Naive thymus-derived CD8-positive, alpha-beta T cell (primary cell): Measurements from ENCODE around the gene CATSPER2. TPM values are rescaled to one million over a fixed set of nuclear protein-coding genes. Genes with fewer than 3 reads are reported as not detected.
A peak's percentile ranks its signal among the peaks of the same experiment; 100 is the strongest.
"Not testable (repeated sequence)": the region's sequence is repeated elsewhere in the genome, so short reads cannot be mapped to it uniquely, and the experiment has no call there.

Source experiments
- ATAC-seq, 2 donors: fragments of 150-1000 bp; cut with Tn5 transposase in 1 of 2; sonication (Bioruptor Pico), chemical (Tn5 transposase) in 1 of 2; 1 replicate in 1 of 2; 2 replicates in 1 of 2; pipeline ENCODE4 v1.10.0; 2021; ENCODE audit warnings: mild to moderate bottlenecking in 2 of 2, moderate library complexity in 2 of 2
- POLR2A ChIA-PET: fragments of 350-600 bp; sonication (Branson Sonifier 250); formaldehyde crosslinking; loops from one replicate; lab custom pipeline; 2021; ENCODE audit warnings: antibody characterized with exemption; lab: Charles Lee
- DNase-seq, 10 donors: peaks; one replicate each; pipeline versions ENCODE4 v3.0.0 to v3.0.0-alpha.2; 2020 to 2022
- H3K27ac Mint-ChIP-seq, 10 donors: one replicate each; pipeline ENCODE4 v1.8.0; 2020 to 2022; ENCODE audit warnings: mild to moderate bottlenecking in 10 of 10, mixed read lengths in 10 of 10, moderate library complexity in 4 of 10, inconsistent platforms in 1 of 10
- H3K27me3 Mint-ChIP-seq, 5 donors: one replicate each; pipeline ENCODE4 v1.8.0; 2021 to 2022; ENCODE audit warnings: mixed read lengths in 5 of 5
- H3K36me3 Mint-ChIP-seq, 3 donors: one replicate each; pipeline ENCODE4 v1.8.0; 2020 to 2022; ENCODE audit warnings: mixed read lengths in 3 of 3, mild to moderate bottlenecking in 2 of 3, inconsistent platforms in 1 of 3
- H3K4me1 Mint-ChIP-seq, 4 donors: one replicate each; pipeline ENCODE4 v1.8.0; 2021 to 2022; ENCODE audit warnings: mixed read lengths in 4 of 4
- H3K4me3 Mint-ChIP-seq, 10 donors: one replicate each; pipeline ENCODE4 v1.8.0; 2020 to 2022; ENCODE audit warnings: mild to moderate bottlenecking in 10 of 10, mixed read lengths in 10 of 10, moderate library complexity in 6 of 10, inconsistent platforms in 1 of 10
- H3K9me3 Mint-ChIP-seq, 9 donors: one replicate each; pipeline ENCODE4 v1.8.0; 2020 to 2022; ENCODE audit warnings: mixed read lengths in 9 of 9, mild to moderate bottlenecking in 3 of 9, inconsistent platforms in 1 of 9, moderate library complexity in 1 of 9
- polyA plus RNA-seq, 3 donors: library from polyadenylated mRNA; unstranded; fragments of 300-500 nt; fragmentation: Illumina TruSeq; gene quantifications; one replicate each; pipeline ENCODE4 v1.2.3, GENCODE V29; 2021
- total RNA-seq, 8 experiments: library from RNA in 2 of 8; stranded (reverse) in 2 of 8; gene quantifications; one replicate each; pipeline ENCODE4 v1.2.3 and lab custom pipeline; 2021 to 2026

The CATSPER2 gene
- total RNA-seq, result 1 to 10 TPM; 5.8 TPM
- polyA plus RNA-seq, result 1 to 10 TPM in 2 of 3 donors, under 1 TPM in 1; 0.24 to 1.5 (median 1.3) TPM
- 3.9 to 12.3 (median 6.8) reads per million in 6 experiments for total RNA-seq (lab: John Stamatoyannopoulos, UW)

DNA sequence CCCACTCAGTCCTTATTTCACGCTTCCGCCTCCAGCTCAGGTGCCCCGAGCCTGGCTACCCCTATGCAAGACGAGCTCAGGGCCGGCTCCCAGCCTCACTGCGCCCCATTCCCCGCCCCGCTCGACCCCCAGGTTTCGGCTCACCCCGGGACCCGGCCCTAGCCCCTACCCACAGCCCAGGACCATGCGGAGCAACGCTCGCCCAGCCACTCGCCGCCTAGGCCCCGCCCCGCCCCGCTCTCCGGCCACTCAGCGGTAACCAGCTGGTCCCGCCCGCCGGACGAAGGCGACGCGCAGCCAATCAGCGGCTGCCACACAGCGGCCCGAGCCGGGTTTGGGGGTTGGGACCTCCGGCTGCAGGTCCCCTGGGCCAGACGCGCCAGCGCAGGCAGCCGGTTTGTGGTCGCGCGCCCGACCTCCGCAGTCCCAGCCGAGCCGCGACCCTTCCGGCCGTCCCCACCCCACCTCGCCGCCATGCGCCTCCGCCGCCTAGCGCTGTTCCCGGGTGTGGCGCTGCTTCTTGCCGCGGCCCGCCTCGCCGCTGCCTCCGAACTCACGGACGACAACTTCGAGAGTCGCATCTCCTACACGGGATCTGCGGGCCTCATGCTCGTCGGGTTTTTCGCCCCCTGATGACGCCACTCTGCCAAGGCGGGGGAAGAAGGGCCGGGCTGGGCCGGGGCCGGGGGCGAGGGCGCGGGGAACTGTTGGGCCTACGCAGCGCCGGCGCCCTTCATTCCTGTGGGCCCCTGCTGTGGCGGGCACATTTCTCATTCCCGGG is at the start of gene CATSPER2:
Gene CATSPER2, minus strand, starts transcription at position 196 of the 781 bp plus-strand sequence. CDS start 783 bp downstream, outside the sequence.
- no peak within 1 kb of the TSS for H3K27ac Mint-ChIP-seq
- DNase-seq (no peak), ATAC-seq (peak in 1 of 2 donors; percentile 80)
- peaks cover 13 to 35% (median 22%) of the 10 kb centered on the region in 3 donors for H3K36me3 Mint-ChIP-seq
- no peak within 1 kb of the TSS for H3K4me3 Mint-ChIP-seq
- H3K9me3 Mint-ChIP-seq, result peaks cover 0 to 2% (median 0%) of the 10 kb centered on the region in 9 donors
- H3K27me3 Mint-ChIP-seq, result peaks cover 0 to 12% (median 0%) of the 10 kb centered on the region in 5 donors
- POLR2A ChIA-PET, result no interaction called here
- H3K4me1 Mint-ChIP-seq, result no peaks in the 10 kb centered on the region

DNA sequence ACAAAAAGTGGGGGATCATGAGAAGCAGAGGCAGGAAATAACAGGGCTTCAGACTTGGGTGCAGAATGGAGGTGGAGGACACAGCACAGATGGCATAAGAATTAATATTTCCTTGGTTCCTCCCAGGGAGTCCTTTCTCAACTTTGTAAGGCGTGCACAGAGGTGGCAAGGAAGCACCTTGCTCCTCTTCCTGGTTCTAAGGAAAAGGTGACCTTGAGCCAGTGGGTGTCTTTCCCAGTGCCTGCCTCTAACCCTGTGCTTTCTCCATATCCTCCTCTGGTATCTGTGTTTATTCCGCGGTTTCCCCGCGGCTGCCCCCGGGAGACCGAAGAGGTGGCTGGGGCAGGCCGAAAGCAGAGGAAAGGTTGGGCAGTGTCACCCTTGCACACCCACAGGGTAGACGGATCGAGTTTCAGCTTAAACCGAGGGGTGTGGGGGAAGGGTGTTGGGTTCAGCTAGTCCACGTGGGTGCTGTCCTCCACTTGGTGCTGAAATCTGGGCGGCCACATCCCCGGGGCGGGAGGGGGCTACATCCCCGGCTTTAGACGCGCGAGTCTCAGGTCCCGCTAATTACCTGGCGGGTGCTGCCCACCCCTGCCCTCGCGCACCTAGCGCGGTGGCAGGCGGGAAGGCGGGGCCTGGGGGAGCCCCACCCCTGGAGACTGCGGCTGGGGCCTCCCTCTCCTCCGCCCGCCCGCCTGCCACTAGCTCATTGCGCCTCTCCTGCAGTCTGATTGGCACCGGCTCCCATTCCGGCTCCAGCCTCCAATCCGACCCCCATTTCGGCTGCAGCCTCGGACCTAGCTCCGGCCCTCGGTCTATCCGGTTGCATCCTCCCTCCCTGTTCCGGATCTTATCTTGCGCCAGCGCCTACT is 44.7 kb upstream of the CATSPER2 start, which contains the start of gene CKMT1A:
Gene CKMT1A, plus strand, starts transcription at position 712 of the 875 bp plus-strand sequence. CDS start 192 bp downstream, outside the sequence.
- ATAC-seq, result peak; percentile 19 to 29
- H3K4me1 Mint-ChIP-seq, result not testable (repeated sequence)
- H3K27me3 Mint-ChIP-seq, result peaks cover 8 to 15% (median 10%) of the 10 kb centered on the region in 5 donors

DNA sequence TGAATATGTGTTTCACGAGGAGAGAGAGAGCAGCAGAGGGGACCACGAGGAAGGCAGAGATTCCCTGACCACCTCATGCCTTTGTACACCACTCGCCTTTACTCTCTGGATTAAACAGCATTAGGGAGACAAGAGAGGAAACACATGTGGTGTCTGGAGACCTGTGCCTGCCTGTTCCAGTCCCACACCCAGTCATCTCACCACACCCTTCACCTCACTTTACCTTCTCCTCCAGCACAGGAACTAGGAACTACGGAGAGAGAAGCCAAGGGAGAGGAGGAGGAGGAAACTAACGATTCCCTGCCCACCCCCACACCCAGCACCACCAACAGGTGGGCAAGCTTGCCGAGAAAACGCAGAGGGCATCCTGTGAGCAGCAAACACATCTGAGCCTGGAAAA is 44.0 kb upstream of the CATSPER2 start:
- H3K36me3 Mint-ChIP-seq, DNase-seq, H3K4me1 Mint-ChIP-seq, H3K9me3 Mint-ChIP-seq, POLR2A ChIA-PET, H3K27ac Mint-ChIP-seq, ATAC-seq, H3K4me3 Mint-ChIP-seq: not testable (repeated sequence)
- H3K27me3 Mint-ChIP-seq, result peaks cover 8 to 13% (median 10%) of the 10 kb centered on the region in 5 donors

More for the DNA sequence above, 44.7 kb upstream of the CATSPER2 start, which contains the start of gene CKMT1A:
- H3K9me3 Mint-ChIP-seq, H3K36me3 Mint-ChIP-seq, POLR2A ChIA-PET, H3K4me3 Mint-ChIP-seq, H3K27ac Mint-ChIP-seq, DNase-seq: not testable (repeated sequence)

DNA sequence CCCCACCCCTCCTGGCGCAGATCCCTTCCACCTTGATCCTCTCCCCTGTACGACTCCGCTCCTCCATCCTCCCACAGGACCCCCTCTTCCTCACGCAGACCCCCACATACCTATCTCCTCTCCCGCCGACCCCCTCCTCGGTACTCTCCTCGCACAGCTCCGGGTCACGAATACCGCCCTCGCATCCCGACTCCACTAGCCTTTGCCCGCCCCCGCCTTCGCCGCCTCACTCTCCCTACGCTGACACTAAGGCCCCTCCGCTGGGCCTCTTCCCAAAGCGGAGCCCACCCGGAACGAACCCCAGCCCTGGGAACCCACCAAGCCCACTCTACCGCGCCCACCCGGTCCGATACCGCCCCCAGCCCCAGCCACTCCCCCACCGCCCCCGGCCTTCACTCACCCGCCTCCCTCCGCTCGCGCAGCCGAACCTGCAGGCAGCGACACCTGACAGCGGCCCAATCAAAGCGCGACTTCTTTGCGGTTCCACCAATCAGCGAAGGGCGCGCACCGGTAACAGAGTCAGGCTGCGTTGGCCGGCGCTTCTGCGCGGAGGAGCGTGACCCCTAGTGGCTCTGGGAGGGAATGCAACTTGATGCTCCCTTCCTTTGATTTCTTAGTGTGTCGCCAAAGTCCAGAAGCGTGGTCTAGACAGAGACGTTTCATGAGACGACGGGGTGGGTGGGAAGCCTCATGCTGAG is 41.1 kb upstream of the CATSPER2 start:
- H3K4me3 Mint-ChIP-seq, POLR2A ChIA-PET, H3K9me3 Mint-ChIP-seq, H3K27ac Mint-ChIP-seq, DNase-seq, H3K36me3 Mint-ChIP-seq, H3K4me1 Mint-ChIP-seq, H3K27me3 Mint-ChIP-seq: not testable (repeated sequence)
- peak; percentile 98 to 99 for ATAC-seq

- H3K9me3 Mint-ChIP-seq, POLR2A ChIA-PET: not testable (repeated sequence)
Observed at GRCh38 chr15:43674175-43674574, 25.5 kb upstream of the CATSPER2 start.

GRCh38 chr15:43666177-43666576 is 17.5 kb upstream of the CATSPER2 start:
- ATAC-seq, H3K27me3 Mint-ChIP-seq, POLR2A ChIA-PET, H3K9me3 Mint-ChIP-seq, H3K36me3 Mint-ChIP-seq, DNase-seq, H3K4me3 Mint-ChIP-seq, H3K4me1 Mint-ChIP-seq, H3K27ac Mint-ChIP-seq: not testable (repeated sequence)

More at GRCh38 chr15:43674175-43674574, 25.5 kb upstream of the CATSPER2 start:
- H3K27me3 Mint-ChIP-seq, H3K36me3 Mint-ChIP-seq, H3K27ac Mint-ChIP-seq, H3K4me1 Mint-ChIP-seq, DNase-seq, H3K4me3 Mint-ChIP-seq, ATAC-seq: not testable (repeated sequence)

- H3K27ac Mint-ChIP-seq, H3K4me3 Mint-ChIP-seq, POLR2A ChIA-PET, H3K27me3 Mint-ChIP-seq, H3K36me3 Mint-ChIP-seq, DNase-seq, ATAC-seq, H3K4me1 Mint-ChIP-seq, H3K9me3 Mint-ChIP-seq: not testable (repeated sequence)
Observed at GRCh38 chr15:43663333-43663732, 14.7 kb upstream of the CATSPER2 start.

- DNase-seq, H3K36me3 Mint-ChIP-seq, ATAC-seq, H3K4me3 Mint-ChIP-seq, H3K9me3 Mint-ChIP-seq, POLR2A ChIA-PET, H3K27ac Mint-ChIP-seq, H3K4me1 Mint-ChIP-seq, H3K27me3 Mint-ChIP-seq: not testable (repeated sequence)
Observed at GRCh38 chr15:43662293-43662692, 13.6 kb upstream of the CATSPER2 start.

DNA sequence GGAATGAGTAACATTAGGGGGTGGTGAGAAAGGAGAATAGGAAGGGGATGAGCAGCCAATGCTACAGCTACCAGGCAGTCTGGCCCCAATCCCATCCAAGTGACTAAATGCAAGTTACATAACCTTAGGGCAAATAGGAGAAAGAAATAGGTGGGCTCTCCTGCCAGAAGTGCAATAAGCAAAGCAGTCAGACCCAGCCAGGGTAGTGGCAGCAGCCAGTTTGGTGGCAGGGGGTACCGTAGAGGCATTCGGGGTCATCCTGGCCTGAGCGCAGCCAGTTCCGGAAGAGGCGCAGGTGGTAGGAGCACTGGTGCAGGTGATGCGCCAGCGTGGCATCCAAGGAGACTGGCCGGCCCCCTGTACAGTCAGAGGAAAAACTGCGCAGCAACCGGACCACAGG is 11.1 kb upstream of the CATSPER2 start:
- H3K27me3 Mint-ChIP-seq, H3K27ac Mint-ChIP-seq, DNase-seq, H3K36me3 Mint-ChIP-seq, POLR2A ChIA-PET, H3K4me1 Mint-ChIP-seq, H3K4me3 Mint-ChIP-seq, H3K9me3 Mint-ChIP-seq, ATAC-seq: not testable (repeated sequence)

- not testable (repeated sequence) for H3K9me3 Mint-ChIP-seq
Observed at GRCh38 chr15:43649430-43649926, 834 bp upstream of the CATSPER2 start.

DNA sequence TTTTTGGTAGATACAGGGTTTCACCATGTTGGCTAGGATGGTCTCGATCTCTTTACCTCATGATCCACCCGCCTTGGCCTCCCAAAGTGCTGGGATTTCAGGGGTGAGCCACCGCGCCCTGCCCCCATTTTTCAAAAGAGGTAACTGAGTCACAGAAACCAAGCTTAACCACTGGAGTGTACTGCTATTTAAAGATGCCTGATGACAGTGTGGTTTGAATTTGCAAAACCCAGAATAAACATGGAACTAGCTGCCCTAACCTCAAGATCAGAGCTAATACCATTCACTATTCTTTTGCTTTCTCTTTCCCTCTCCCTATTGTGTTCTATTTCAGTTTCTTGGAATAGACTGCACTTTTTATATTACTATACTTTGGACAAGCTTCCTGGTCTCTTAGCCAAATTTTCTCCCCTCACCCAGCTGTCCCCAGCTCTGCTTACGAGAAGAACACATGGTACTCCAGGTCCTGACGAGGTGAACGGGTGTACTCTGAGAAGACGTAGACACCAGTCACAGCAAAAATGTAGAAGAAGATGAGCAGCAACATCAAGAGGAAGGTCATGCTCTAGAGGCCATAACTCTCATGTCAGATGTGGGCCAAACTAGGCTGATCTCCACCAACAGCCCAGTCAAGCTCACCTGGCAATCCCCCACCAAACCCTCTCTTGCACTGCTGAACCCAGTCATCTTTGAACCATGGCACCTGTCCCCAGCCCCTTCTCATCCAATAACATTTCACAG is 10.0 kb downstream of the CATSPER2 start:
- POLR2A ChIA-PET, H3K27ac Mint-ChIP-seq, H3K4me3 Mint-ChIP-seq, H3K9me3 Mint-ChIP-seq, ATAC-seq, H3K36me3 Mint-ChIP-seq, H3K27me3 Mint-ChIP-seq, H3K4me1 Mint-ChIP-seq, DNase-seq: not testable (repeated sequence)

More at GRCh38 chr15:43649430-43649926, 834 bp upstream of the CATSPER2 start:
- Mint-ChIP-seq H3K36me3 (peaks cover 13 to 38% (median 22%) of the 10 kb centered on the region in 3 donors), H3K27me3 (peaks cover 0 to 12% (median 0%) of the 10 kb centered on the region in 5 donors)
- DNase-seq, H3K27ac Mint-ChIP-seq, H3K4me1 Mint-ChIP-seq, POLR2A ChIA-PET, H3K4me3 Mint-ChIP-seq: not testable (repeated sequence)
- ATAC-seq, result peak; percentile 45 to 46

- H3K9me3 Mint-ChIP-seq, H3K27me3 Mint-ChIP-seq, ATAC-seq, DNase-seq, H3K4me1 Mint-ChIP-seq, H3K27ac Mint-ChIP-seq, POLR2A ChIA-PET, H3K4me3 Mint-ChIP-seq, H3K36me3 Mint-ChIP-seq: not testable (repeated sequence)
Observed at GRCh38 chr15:43626937-43627336, 21.7 kb downstream of the CATSPER2 start.
